GM19468 (cell line): ENCODE measurements around the gene LMO7.

ENCODE experiments used
- ATAC-seq: cut with Tn5 transposase; IDR thresholded peaks from one replicate; pipeline ENCODE4 v1.9.1; 2021; ENCODE audit warnings: mild to moderate bottlenecking, moderate library complexity, moderate number of reproducible peaks; ENCODE audit not compliant: unreplicated experiment; ENCODE audit errors: extremely low read depth

The LMO7 gene

GRCh38 chr13:75794663-75795062, 158.5 kb downstream of the LMO7 start:
- ATAC-seq: no peak

GRCh38 chr13:75795274-75795673, 159.1 kb downstream of the LMO7 start:
- no peak for ATAC-seq

- ATAC-seq: no peak
Measured at GRCh38 chr13:75796825-75797224, 160.7 kb downstream of the LMO7 start.

GRCh38 chr13:75797239-75797638, 161.1 kb downstream of the LMO7 start:
- no peak for ATAC-seq

GRCh38 chr13:75797719-75798118, 161.6 kb downstream of the LMO7 start:
- no peak for ATAC-seq

GRCh38 chr13:75798353-75799255, 162.5 kb downstream of the LMO7 start:
- ATAC-seq: no peak

GRCh38 chr13:75800545-75800944, 164.4 kb downstream of the LMO7 start:
- no peak for ATAC-seq

- no peak for ATAC-seq
Measured at GRCh38 chr13:75801388-75801945, 165.3 kb downstream of the LMO7 start.

- ATAC-seq: no peak
Measured at GRCh38 chr13:75802161-75802560, 166.0 kb downstream of the LMO7 start.

GRCh38 chr13:75803164-75803611, 167.1 kb downstream of the LMO7 start:
- peak; percentile 59 for ATAC-seq

GRCh38 chr13:75804054-75804453, 167.9 kb downstream of the LMO7 start:
- no peak for ATAC-seq

GRCh38 chr13:75804605-75805004, 168.5 kb downstream of the LMO7 start:
- ATAC-seq: no peak

GRCh38 chr13:75806117-75806516, 170.0 kb downstream of the LMO7 start:
- ATAC-seq: no peak

- no peak for ATAC-seq
Measured at GRCh38 chr13:75811361-75811760, 175.2 kb downstream of the LMO7 start.

- ATAC-seq: no peak
Measured at GRCh38 chr13:75811841-75812240, 175.7 kb downstream of the LMO7 start.

- ATAC-seq: no peak
Measured at GRCh38 chr13:75812751-75813181, 176.6 kb downstream of the LMO7 start.

- no peak for ATAC-seq
Measured at GRCh38 chr13:75813323-75813722, 177.2 kb downstream of the LMO7 start.

GRCh38 chr13:75818179-75818967, 182.2 kb downstream of the LMO7 start:
- ATAC-seq: no peak

- ATAC-seq: no peak
Measured at GRCh38 chr13:75818968-75819225, 182.8 kb downstream of the LMO7 start.

GRCh38 chr13:75825161-75825560, 189.0 kb downstream of the LMO7 start:
- no peak for ATAC-seq

GRCh38 chr13:75825594-75825993, 189.5 kb downstream of the LMO7 start:
- no peak for ATAC-seq
